HG03103 (cell line): ENCODE data around the gene HIPK1.

ENCODE experiments used
- ATAC-seq: cut with Tn5 transposase; IDR thresholded peaks from one replicate; pipeline ENCODE4 v1.9.1; 2021; ENCODE audit warnings: low read depth; ENCODE audit not compliant: unreplicated experiment

The HIPK1 gene

DNA sequence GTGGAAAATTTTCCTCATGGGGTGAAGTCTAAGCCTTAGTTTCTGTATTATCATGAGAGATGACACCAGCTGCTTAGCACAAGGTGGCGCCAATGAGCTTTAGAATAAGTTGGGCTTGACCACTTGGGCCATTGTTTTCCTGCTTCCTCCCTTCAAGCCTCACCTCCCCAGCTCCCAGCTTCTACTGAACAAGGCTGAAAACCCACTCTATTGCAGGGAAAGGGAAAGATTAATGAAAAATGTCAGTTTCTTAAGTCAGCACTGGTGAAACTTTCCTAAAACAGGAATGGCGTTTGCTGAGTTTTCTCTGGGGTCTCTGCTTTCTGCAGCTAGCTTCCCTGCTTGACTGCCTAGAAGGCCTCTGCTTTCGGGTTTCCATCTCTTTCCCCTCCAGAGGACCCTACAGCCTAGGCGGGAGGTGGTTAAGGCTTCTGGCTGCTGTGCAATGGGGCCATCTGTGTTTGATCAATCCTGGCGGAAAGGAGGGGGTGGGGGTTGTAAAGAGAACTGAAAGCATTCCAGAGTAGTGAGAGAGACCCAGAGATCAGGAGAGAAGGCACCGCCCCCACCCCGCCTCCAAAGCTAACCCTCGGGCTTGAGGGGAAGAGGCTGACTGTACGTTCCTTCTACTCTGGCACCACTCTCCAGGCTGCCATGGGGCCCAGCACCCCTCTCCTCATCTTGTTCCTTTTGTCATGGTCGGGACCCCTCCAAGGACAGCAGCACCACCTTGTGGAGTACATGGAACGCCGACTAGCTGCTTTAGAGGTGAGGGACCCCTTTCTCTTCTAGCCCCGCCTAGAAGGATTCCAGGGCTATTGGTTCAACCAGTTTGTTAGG, 50.0 kb downstream of the HIPK1 start, which contains the start of gene OLFML3:
Gene OLFML3, plus strand, starts transcription at position 612 of the 840 bp plus-strand sequence. Its CDS starts 43 bp downstream, at position 655.
- no peak for ATAC-seq

GRCh38 chr1:113980110-113980509, 51.0 kb downstream of the HIPK1 start:
- no peak for ATAC-seq

GRCh38 chr1:113981962-113982931, 53.1 kb downstream of the HIPK1 start:
- ATAC-seq = no peak

GRCh38 chr1:113982949-113983348, 53.8 kb downstream of the HIPK1 start:
- no peak for ATAC-seq

GRCh38 chr1:113983391-113983790, 54.3 kb downstream of the HIPK1 start:
- ATAC-seq = no peak

DNA sequence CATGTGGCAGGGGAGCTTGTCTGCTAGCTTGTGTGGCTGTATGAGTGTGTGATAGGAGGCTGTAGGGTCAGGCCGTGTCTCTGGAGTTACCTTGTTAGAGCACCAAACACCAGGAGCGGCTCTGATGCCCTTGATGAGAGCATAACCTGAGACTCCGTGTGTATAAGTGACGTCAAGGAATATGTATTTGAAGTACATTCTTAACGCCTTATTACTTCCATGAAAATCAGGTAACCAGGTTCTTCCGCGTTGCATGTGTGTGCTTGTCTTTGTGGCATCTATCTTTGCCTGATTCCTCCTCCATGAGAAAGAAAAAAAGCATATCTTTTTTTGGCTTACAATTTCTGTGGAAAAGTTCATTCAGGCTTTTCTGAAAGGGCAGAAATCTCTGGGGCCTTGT, 54.7 kb downstream of the HIPK1 start:
- ATAC-seq = no peak

DNA sequence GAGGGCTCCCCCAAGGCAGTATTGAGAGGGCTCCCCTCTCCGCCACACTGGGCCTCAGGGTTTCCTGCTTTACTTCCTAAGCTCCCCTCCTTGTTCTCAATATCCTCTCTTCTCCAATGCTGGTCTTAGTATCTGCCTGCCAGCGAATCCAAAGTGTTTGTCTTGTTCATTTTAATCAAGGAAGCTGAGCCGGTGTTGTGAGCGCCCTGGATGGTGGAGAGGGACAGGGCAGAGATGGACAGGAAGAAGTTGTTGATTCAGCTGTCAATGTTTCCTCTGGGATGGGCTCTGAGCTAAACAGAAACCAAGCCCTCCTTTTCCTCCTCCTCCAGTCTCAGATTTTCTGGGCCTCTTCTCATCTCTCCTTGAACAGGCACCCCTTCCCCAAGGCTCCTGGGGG, 55.6 kb downstream of the HIPK1 start:
- ATAC-seq = no peak

- no peak for ATAC-seq
These were observed 57.7 kb downstream of the HIPK1 start for GRCh38 chr1:113986802-113987201.

DNA sequence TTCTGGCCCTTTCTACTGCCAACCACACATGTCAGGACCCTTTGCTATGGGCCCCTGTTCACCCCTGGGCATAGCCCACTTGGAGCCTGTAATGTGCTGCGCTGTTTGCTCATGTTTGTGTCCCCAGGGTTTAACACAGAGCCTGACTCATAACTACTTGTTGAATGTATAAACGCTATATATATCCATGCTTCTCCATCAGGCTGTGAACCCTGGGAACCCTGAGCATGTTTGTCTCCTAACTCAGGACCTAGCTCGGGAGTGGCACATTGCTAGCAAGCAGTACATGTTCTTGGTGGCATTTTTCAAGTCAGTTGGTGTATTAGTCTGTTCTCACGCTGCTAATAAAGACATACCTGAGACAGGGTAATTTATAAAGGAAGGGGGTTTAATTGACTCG, 58.1 kb downstream of the HIPK1 start:
- ATAC-seq = no peak

DNA sequence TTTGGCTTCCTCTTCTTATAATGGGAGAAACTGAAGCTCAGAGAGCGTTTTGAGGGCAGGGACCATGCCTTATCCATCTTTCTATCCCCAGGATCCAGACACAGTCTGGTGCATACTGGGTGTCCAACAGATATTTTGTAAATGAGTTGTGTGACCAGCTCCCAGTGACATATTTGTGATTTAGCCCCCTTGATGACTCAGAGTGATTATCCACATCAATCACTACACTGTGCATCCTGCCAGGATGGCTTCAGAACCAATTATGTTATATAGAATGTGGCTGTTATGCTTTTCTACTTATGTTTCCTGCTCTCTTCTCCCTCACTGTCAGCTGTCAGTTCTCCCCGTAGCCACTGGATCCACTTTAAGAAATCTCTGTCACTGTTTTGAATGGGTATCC, 61.4 kb downstream of the HIPK1 start:
- no peak for ATAC-seq

GRCh38 chr1:113990961-113991360, 61.8 kb downstream of the HIPK1 start:
- ATAC-seq = no peak

- ATAC-seq = no peak
These were observed 62.4 kb downstream of the HIPK1 start for GRCh38 chr1:113991467-113991997.

DNA sequence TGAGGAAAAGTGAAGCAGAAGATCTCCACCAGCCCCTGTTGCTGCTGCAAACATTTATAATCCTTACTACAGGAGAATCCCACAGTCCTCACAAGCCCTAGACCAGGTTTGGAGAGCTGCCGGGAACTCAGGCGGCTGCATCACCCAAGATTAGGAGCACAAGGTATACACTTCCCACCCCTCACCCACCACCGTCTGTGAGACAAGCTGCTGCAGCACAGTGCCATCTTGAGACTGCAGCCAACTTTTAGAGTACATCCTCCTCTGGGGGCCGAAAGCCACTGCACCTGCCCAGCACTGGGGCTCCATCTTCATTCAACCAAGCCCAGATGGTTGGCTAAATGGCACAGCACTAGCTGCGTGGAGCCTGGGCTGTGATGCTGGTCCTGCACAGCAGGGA, 63.9 kb downstream of the HIPK1 start:
- no peak for ATAC-seq

DNA sequence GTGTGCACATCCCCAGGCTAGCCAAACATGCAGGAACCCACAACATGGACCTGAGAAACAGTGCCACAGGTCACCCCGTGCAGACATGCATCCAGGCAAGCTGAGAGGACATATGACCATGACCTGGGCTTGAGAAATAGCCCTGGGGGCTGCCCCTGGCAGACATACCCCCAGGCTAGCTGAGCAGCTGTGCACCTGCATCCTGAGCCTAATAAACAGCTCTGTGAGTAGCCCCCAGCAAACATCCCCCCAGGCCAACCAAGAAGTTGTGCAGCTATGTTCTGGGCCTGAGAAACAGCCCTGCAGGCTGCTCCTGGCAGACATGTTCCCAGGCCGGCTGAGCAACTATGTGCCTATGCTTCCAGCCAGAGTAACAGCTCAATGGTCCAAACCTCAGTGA, 64.6 kb downstream of the HIPK1 start:
- ATAC-seq = no peak

DNA sequence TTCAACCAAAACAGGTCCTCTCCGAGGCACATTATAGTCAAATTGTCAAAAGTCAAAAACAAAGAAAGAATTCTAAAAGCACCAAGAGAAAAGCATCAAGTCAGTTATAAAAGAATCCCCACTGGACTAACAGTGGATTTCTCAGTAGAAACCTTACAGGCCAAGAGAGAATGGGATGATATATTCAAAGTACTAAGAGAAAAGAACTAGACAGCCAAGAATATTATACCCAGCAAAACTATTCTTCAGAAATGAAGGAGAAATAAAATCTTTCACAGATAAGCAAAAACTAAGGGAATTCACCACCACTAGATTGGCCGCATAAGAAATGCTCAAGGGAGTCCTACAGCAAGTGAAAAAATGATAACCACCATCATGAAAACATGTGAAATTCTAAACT, 66.3 kb downstream of the HIPK1 start:
- no peak for ATAC-seq

DNA sequence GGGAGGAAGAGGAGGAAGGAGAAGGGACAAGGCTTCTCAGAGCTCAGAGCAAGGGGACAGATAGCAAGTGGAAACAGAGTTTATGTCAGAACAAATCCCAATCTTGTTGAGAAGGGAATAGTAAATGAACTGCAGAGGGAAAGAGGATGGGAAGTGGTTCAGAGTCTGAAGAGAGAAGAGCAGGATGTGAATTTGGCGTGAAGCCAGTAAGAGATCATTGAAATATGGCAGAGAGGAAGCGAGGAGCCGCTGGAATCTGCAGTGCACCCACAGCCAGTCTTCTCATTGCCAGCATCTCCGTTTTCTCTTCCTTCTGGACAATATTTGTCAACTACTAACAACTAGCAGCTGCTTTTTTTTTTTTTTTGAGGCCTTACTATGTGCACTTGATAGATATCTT, 69.2 kb downstream of the HIPK1 start:
- no peak for ATAC-seq

- no peak for ATAC-seq
These were observed 70.1 kb downstream of the HIPK1 start for GRCh38 chr1:113999233-113999632.

DNA sequence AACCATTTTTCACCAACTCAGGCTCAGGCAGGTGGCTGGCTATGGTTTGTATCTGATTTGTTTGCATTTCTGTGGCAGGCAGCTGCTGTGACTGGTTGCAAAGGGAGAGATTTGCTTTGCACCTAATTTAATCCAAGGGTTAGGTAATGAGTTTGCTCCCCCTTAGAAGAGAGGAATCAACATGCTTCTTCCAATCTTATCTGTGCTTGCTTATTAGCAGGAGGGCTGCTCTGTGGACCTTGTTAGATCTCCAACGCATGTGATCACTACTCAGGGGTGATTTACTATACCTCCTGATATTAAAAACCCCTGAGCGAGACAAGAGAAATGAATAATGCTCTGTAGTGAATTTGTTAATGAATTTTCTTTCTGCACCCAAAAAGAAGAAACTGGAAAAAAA, 70.7 kb downstream of the HIPK1 start:
- no peak for ATAC-seq

- ATAC-seq = no peak
These were observed 71.3 kb downstream of the HIPK1 start for GRCh38 chr1:114000406-114000805.

- no peak for ATAC-seq
These were observed 73.5 kb downstream of the HIPK1 start for GRCh38 chr1:114002492-114003239.
